Hematopoietic multipotent progenitor cell treated with erythropoietin and hydrocortisone succinate and interleukin-3 and kit ligand, for 8 days (in vitro differentiated cells): Measurements from ENCODE around the gene GRAMD1A.
A peak's percentile ranks its signal among the peaks of the same experiment; 100 is the strongest.
"Not testable (repeated sequence)": the region's sequence is repeated elsewhere in the genome, so short reads cannot be mapped to it uniquely, and the experiment has no call there.

ENCODE experiments used
- DNase-seq: peaks from one replicate; pipeline ENCODE4 v3.0.0-alpha.2; 2015

The GRAMD1A gene

DNA sequence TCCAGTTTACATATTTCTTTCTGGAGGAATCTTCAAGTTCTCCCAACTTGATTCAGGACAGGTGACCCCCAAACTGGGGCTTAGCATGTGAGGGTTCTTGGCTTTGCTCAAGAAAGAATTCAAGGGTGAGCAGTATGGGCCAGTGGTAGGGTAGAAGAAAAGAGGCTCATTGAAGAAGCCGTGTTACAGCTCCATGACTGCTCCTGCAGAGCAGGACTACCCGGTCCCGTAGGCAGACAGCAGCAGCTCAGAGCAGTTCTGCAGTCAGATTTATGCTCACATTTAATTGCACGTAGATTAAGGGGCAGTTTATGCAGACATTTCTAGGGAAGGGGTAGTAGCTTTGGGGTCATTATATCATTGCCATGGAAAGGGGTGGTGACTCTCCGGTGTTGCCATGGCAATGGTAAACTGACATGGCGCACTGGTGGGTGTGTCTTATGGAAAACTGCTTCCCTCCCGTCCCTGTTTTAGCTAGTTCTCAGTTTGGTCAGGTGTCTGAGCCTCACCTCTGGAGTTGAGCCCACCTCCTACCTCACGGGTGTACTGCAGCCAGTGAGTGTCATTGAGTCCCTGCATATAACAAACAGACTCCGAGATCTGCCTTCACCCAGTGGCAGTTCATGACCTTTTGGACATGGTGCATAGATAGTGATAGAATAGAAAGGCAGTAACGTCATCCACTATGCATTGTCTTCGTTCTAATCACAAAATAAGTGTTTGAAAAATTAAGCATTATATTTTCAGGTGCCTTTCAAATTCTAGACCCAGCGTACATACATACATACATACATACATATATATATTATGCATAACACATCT lies 20.1 kb upstream of the GRAMD1A start:
- no peak for DNase-seq

DNA sequence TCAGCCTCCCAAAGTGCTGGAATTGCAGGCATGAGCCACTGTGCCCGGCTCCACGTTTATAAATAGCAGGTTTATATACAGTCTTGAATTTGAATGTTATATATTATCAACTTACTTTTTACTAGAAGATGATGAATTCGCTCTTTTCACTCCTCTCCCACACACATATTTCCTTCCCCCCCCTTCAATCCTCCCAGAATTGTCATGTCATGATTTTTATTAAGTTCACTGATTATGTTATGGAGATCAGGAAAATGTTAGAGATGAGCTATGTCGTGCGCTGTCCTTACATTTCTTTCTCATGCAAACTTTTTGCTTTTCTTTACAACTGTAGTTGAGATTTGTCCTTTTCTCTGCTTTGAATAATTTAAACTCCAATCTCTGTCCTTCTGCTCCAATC lies 17.8 kb upstream of the GRAMD1A start:
- no peak for DNase-seq

DNA sequence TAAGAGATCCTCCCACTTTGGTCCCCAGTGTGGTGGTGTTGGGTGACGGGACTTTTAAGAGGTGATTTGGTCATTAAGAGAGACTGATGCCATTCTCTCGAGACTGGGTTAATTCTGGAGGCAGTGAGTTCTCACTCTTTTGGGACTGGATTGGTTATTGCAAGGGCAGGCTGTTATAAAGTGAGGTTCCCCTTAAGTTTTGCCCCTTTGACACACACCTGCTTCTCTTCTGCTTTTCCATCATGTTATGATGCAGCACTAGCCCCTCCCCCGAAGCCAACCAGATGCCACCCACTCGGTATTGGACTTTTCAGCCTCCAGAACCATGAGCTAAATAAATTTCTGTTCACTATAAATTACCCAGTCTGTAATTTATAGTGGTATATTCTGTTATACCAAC lies 16.3 kb upstream of the GRAMD1A start:
- no peak for DNase-seq

DNA sequence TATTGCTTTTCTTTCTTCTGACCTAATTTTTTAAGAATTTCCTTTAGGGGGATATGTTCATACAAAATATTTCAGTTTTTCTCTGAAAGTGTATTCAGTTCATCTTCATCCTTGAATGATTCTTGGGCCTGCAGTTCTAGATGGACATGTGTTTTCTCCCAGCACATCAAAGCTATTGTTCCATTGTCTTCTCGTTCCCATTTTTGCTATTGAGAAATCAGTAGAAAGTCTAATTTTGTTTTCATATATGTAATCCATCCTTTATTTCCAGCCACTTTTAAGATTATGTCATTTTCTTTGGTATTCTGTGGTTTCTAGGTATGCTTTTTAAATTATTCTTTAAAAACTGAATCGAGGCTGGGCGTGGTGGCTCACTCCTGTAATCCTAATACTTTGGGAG lies 15.8 kb upstream of the GRAMD1A start:
- DNase-seq, result no peak

DNA sequence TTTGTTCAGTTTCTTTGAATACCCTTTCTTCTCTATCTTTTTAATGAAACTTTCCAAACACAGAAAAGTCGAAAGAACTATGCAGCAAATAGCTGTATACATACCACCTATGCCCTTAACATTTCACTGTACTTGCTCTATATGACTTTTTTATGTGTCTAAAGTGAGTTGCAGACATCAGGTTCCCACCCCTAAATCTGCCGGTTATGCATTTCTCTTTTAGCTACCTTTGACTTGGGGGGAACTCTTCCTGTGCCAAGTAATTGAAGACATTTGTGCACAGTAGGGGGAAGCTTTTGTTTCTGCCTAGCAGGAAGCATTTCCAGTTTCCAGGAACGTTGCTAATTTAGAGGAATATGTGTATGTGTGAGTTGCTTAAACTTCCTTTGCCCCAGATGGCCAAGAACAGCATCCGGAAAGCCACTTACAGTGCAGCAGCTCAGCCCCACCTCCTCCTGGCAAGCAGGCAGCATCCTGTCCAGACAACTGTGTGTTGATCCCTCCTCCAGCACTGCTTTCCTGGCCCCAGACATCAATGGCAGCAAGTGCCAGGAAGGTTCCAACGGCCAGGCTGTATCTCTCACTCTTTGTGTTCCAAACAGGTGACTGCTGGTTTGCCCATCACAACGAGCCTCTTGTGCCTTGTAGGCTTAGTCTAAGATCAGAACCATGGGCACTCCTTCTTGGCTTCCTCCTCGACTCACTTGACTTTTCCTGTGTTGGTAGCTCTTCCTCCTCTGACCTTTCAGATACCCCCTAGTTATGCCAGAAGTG lies 14.7 kb upstream of the GRAMD1A start:
- DNase-seq, result no peak

DNA sequence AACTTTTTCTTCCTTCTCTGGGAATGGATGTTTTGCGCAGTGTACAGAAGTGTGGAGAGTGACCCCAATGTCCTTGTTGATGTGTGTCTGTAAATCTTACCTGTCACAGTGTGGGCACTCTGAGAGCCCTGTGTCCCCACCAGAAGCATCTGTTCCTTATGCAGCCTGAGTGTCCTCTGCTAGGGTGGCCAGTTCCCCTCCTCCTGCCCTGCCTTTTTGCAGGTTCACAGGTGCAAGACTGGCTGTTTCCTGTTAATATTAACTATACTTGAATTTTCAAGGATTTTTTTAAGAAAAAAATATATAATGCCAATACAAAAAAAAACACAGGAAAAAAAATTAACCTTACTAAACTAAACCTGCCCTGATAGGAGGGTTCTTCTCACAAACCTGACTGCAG lies 12.0 kb upstream of the GRAMD1A start:
- no peak for DNase-seq

GRCh38 chr19:34989298-34989697 lies 10.8 kb upstream of the GRAMD1A start:
- no peak for DNase-seq

DNA sequence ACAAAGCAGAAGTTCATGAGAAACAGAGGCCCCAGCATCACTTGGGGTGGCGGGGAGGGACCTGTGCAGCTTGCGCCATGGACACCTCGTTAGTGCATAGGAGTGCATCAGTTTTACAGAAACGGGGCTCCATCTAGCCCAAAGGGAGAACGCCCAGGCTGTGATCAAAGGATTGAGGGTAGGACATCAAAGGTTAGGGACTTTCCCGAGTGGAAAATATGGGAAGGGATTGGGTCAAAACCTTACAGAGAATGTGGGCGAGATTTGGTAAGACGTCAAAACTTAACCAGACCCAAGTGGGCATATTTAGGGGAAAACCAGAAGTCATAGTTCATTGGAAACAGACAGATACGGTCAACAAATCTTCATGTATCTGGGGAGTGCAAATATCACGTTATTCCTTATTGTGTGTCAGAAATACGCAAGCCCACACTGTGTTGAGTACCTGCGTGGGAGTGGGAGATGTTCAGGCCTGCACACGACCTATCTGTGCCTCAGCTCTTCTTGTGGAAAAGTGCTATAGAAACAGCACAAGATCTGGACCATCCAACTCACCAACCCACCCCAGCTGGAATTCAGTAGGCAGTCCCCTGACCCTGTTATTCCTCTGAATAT lies 9.4 kb upstream of the GRAMD1A start:
- no peak for DNase-seq

DNA sequence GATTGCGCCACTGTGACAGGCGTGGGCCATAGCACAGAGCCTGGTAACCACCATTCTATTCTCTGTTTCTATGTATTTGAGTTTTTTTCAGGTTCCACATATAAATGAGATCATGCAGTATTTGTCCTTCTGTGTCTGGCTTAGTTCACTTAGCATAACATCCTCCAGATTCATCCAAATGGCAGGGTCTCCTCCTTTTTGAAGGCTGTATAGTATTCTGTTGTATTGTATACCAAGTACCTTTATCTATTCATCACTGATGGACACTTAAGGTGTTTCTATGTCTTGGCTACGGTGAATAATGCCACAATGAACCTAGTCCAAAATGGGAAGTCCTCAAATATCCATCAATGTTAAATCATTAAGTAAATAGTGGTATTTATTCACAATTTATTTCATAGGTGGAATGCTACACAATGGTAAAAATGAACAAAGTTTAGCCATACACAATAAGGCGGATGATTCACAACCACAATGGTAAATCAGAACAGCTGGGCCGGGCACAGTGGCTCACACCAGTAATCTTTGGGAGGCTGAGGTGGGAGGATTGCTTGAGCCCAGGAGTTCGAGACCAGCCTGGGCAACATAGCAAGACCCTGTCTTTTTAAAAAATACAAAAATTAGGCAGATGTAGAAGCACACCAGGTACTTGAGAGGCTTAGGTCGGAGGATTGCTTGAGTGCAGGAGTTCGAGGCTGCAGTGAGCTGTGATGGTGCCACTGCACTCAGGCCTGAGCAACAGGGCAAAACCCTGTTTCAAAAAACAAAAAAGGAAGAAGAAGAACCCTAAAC lies 8.4 kb upstream of the GRAMD1A start:
- no peak for DNase-seq

GRCh38 chr19:34992582-34992981 lies 7.5 kb upstream of the GRAMD1A start:
- not testable (repeated sequence) for DNase-seq

DNA sequence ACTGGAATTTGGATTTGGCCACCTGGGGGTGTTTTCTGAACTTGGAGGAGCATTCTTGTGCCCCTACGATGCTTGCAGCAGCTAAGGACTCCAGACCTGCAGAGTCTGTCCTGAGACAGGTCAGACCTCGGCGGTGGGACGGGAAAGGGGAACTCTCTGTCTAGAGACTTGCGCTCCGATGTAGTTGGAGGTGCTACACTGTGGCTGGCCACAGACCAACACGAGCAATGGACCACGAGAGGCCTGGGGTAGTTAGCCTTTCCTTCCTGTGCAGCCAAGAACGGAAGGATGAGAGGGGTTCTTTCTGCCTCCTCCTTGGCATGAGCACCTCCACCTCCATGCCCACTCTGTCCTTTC lies 5.9 kb upstream of the GRAMD1A start:
- no peak for DNase-seq

- no peak for DNase-seq
Observed at GRCh38 chr19:34994643-34995541, 5.2 kb upstream of the GRAMD1A start.

- DNase-seq, result no peak
Observed at GRCh38 chr19:34995551-34995950, 4.6 kb upstream of the GRAMD1A start.

DNA sequence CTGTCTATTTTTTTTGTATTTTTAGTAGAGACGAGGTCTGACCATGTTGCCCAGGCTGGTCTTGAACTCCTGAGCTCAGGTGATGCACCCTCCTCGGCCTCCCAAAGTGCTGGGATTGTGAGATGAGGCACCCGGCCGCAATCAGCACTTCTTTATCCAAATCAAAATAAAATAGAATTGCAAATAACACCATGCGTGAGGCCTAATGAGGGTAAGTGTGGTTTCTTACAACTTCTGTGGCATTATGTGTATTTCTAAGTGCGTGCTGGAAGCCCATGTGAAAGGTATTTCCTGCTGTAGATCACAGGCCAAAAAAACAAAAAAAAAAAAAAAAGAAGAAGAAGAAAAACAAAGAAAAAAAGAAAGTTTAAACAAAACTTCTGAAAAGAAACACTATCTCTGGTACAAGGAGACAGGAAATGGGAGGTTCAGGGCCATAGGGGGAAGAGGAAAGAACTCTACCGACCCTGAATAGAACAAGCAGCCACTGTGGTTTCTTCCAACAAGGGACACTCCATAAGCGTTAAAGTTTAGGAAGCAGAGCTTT lies 3.0 kb upstream of the GRAMD1A start:
- peak; percentile 11 for DNase-seq

DNA sequence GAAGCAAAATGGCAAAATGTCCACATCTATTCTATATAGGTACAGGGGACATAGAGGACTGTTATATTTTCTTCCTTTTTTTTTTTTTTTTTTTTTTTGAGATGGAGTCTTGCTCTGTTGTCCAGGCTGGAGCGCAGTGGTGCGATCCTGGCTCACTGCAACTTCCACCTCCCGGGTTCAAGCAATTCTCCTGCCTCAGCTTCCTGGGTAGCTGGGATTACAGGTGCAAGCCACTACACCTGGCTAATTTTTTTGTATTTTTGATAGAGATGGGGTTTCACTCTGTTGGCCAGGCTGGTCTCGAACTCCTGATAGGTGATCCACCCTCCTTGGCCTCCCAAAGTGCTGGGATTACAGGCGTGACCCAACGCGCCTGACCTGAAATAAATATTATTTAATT lies 1.9 kb upstream of the GRAMD1A start:
- not testable (repeated sequence) for DNase-seq

GRCh38 chr19:34998777-34999497 lies 1.2 kb upstream of the GRAMD1A start:
- no peak for DNase-seq

- DNase-seq, result no peak
Observed at GRCh38 chr19:35000338-35000646, 169 bp downstream of the GRAMD1A start.

DNA sequence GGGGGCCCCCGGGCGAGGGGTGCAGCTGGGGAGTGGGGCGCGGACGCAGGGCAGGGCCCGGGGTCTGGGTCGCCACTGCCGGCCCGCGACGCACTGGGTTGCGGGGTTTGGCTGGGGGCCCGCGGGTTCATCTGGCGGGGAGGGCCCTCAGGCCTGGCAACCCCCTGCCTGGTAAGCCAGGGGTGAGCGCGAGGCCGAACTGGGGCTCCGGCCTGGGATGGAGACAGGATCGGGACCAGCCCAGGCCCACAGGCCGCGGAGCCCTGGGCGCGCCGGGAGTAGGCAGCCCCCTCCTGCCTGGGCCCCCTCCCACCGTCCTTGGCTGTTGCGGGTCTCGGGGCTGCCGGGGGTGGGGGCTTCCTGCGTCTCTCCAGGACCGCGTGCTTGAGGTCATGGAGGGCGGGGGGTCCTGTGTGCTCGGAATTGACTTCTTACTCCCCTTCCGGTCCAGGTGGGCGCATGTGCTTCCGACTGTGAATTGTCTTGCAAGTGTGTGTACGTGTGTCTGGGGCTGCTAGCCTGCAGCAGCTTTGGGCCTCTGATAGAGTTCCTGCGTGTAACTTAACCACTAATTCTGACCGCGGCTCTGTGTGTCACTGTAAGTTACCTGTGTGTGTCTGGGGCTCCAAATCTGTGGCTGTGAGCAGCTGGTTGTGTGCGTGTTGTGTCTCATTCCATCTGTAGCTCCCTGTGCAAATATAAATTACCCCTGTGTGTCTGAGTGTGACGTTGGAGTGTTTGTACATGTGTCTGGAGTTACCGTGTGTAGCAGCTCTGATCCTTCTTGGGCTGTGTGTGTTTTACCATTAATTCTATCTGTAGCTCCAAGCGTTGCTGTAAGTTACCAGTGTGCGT lies 751 bp downstream of the GRAMD1A start:
- peak; percentile 57 for DNase-seq

DNA sequence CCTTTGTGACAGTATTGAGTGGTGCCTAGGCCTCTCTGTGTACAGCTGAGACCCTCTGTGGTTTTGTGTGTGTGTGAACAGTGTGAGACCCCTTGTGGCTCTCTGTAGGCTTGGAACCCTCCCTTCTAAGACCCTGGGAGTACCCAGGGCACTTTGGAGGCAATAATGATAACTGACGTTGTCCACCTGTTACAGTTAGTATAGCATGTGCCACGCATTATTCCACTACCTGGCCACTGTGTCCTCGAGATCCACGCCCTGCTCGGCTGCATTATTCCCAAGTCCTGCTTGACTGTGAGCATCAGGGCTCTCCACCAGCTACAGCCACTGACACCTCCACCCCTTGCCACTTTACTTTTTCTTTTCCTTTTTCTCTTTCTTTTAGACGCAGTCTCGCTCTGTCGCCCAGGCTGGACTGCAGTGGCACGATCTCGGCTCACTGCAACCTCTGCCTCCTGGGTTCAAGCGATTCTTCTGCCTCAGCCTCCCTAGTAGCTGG lies 2.0 kb downstream of the GRAMD1A start:
- no peak for DNase-seq
